ENCODE measurements around the gene PAX7.

PAX7 gene

GRCh38 chr1:18651713-18652112 is 21.1 kb downstream of the PAX7 start:
- H3K27ac ChIP-seq, result no peak overlapping the region
- TF ChIP-seq, protein P1, sequence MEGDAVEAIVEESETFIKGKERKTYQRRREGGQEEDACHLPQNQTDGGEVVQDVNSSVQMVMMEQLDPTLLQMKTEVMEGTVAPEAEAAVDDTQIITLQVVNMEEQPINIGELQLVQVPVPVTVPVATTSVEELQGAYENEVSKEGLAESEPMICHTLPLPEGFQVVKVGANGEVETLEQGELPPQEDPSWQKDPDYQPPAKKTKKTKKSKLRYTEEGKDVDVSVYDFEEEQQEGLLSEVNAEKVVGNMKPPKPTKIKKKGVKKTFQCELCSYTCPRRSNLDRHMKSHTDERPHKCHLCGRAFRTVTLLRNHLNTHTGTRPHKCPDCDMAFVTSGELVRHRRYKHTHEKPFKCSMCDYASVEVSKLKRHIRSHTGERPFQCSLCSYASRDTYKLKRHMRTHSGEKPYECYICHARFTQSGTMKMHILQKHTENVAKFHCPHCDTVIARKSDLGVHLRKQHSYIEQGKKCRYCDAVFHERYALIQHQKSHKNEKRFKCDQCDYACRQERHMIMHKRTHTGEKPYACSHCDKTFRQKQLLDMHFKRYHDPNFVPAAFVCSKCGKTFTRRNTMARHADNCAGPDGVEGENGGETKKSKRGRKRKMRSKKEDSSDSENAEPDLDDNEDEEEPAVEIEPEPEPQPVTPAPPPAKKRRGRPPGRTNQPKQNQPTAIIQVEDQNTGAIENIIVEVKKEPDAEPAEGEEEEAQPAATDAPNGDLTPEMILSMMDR (conservative IDR thresholded peaks at IDR 0.05), result no peak

DNA sequence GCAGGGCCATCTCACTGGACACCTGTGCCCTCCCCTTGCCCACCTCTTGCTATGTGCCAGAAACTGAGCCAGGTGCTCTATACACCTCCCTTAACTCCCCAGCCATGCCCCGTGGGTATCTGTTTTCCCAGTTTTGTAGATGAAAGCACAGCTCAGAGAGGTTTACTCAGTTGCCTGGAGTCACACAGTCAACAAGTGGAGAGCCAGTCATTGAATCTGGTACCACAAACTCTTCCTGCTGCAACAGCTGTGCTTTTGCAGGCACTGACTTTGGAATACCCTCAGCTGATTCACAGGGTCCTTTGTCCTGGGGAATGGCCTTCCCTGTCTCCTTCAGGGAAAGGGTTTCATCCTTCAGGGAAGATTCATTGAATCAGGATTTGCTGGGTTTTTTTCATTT is 22.1 kb downstream of the PAX7 start:
- H3K27ac ChIP-seq, result no peak overlapping the region
- TF ChIP-seq, protein P1 (conservative IDR thresholded peaks at IDR 0.05), result no peak

- TF ChIP-seq, protein P1 (conservative IDR thresholded peaks at IDR 0.05), result no peak
- H3K27ac ChIP-seq, result no peak overlapping the region
Measured at GRCh38 chr1:18653367-18653766, 22.7 kb downstream of the PAX7 start.

DNA sequence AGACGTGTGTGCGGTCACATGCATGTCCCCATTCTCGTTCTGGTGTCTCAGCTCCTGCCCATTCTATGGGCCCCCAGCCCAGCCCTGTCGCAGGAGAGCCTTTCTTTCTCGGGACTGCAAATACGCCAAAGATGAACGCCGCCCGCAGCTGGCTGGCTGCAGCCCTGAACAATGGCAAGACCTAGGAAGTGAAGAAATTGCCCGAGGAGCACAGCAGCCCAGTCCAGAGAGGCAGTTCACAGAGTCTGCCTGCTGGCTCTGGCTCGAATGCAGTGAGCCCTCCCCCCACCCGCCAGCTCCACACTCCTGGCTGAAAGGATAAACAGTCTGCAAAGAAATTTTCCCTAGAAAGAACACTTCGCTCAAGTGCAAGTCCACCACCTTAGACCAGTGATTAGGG is 23.3 kb downstream of the PAX7 start:
- TF ChIP-seq, protein P1 (conservative IDR thresholded peaks at IDR 0.05), result no peak
- H3K27ac ChIP-seq, result no peak overlapping the region

DNA sequence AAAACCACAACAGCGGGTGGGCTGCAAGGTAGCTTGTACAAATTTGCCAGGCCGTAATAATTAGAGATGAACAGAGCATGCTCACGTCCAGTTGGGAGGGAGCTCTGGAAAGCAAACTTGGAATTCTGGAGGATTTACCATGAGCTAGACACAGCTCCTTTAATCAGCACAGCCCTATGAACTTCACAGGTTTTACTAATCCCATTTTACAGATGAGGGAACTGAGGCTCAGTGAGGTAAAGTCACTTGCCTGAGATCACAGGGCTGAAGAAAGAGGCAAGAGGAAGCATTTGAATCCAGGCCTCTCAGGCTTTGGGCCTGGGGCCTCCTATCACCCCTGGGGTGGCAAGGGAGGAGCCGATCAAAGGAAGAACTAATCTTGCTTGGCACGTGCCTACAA is 24.0 kb downstream of the PAX7 start:
- TF ChIP-seq, protein P1 (conservative IDR thresholded peaks at IDR 0.05), result no peak
- H3K27ac ChIP-seq, result no peak overlapping the region

GRCh38 chr1:18657506-18658201 is 27.0 kb downstream of the PAX7 start:
- TF ChIP-seq, protein P1 (conservative IDR thresholded peaks at IDR 0.05), result no peak
- H3K27ac ChIP-seq, result no peak overlapping the region

- H3K27ac ChIP-seq, result no peak overlapping the region
- TF ChIP-seq, protein P1 (conservative IDR thresholded peaks at IDR 0.05), result no peak
Measured at GRCh38 chr1:18658831-18659230, 28.2 kb downstream of the PAX7 start.

Measured in VCaP (cell line).